ENCODE measurements around the gene CYP46A1.
"Not testable (repeated sequence)": the region's sequence is repeated elsewhere in the genome, so short reads cannot be mapped to it uniquely, and the experiment has no call there.

The CYP46A1 gene

DNA sequence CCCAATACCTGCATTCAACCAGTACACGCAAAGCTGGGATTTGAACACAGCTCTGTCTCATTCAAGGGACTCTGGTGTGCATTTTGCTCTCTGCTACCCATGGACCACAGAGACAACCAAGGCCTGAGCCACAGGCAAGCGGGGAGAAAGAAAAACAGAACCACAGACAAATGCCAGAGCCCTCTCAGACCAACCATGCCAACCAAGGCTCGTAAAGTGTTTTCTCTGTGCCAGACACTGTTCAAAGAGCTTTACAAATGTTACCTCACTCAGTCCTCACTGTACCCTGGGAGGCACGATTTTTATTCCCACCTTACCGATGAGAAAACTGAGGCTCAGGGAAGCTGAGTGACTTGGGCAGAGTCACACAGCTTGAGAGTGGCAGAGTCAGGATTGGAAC is 76.7 kb downstream of the CYP46A1 start:
- DNase-seq, result no peak

DNA sequence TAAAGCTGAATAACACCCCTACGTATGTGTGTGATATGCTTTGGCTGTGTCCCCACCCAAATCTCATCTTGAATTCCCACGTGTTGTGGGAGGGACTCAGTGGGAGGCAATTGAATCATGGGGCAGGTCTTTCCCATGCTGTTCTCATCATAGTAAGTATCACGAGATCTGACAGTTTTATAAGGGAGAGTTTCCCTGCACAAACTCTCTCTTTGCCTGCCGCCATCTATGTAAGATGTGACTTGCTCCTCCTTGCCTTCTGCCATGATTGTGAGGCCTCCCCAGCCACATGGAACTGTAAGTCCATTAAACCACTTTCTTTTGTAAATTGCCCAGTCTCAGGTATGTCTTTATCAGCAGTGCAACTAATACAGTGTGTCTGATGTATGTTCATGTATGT is 78.8 kb downstream of the CYP46A1 start:
- DNase-seq, result not testable (repeated sequence)

DNA sequence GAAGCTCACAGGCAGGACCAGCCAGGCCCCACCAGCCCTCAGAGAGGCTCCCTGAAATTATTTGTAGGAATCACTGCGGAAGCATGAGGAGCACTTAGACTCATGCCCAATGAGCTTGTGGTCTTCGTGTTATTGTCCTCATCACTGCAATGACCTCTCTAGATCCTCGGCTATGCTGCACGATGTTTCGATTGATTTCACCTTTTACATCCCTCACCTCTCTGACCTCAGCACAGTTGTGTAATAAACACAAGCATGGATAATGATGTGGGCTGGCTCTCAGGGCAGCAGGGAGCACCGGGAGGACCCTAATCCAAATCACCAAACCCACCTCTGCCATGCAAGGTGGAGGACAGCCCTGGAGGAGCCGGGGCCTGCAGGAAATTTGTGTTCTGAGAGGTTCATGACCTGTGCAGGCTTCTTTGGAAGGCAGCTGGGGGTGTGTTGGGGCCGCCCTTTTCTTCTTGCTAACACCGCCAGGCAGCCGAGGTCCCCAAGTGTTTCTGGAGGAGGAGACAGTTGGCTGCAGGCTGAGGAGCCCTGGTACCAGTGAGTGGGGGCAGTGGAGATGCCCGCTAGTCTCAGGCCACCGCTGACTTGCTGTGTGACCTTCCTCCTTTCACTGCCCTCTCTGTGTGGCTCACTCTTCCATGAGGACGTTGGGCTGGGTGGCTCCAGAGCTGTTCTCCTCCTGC is 79.6 kb downstream of the CYP46A1 start:
- no peak for DNase-seq

DNA sequence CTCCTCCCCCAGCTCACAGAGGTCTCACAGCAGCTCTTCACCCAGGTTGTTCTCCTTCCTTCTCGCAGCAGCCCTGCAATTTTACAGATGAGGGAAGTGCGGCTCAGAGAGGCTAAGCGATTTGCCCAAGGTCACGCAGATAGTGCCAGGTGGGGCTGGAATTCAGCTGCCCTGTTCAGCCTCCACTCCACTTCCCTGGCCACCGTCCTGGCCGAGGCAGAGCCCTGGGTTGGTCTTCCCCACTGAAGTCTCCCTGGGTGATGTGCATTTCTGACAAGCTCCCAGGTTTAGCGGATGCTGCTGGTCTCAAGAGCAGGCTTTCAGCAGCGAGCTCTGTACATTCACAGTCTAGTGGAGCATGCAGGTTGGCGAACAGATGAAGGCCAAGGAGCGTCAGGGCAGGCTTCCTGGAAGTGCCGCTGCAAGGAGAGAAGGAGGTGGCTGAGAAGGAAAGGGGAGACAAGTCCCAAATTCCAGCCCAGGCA is 80.2 kb downstream of the CYP46A1 start:
- DNase-seq, result no peak

DNA sequence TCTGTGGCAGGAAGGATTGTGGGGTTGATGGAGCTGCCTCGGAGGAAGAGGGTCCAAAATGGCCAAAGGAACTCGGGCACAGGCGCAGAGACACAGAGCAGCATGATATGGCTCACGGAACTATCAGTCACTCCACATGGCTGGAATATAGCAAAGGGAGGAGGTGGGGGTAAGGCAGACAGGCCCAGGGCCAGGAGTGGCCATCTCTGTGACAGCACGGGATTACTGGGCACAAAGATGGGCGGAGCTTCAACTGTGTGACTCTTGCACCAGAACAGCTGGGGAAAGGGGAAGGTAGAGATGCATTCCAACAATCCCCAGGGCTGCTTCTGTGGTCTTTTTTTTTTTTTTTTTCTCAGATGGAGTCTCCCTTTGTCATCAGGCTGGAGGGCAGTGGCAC is 84.3 kb downstream of the CYP46A1 start:
- DNase-seq, result no peak

DNA sequence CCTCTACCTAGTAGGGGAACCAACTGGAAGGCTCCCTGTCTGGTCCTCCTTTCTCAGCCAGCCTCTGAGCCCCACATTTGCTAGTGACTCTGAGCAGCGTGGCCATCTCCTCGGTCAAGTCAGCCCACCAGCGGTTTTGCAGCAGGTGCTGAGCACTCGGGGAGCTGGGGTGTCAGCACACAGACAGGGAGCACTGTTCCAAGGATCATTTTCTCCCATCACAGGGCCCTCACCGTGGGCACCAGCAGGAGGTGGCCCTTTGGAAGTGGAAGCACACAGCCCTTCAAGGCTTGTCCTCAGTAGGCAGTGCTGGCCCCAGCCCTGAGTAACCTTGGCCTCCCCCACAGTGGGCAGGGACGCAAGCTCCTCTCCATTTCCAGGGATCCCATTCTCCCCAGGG is 85.0 kb downstream of the CYP46A1 start:
- DNase-seq, result no peak

DNA sequence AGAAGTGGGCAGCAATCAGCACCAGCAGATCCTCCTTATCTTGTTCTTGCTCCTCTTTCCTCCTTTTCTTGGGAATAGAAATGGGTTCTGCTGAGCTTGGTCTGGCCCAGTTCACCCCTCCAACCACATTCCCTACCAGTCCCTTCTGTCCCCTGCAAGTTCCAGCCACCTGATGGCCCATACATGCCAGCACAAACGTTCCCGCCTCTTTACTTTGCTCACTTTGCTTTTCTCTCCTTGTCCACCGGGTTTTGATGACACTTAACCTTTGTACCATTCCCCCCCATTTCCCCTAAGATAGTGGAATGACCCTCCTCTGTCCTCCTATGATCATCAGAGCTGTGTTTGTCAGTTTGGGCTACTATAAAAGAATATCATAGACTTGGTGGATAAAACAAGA is 85.7 kb downstream of the CYP46A1 start:
- DNase-seq, result no peak

DNA sequence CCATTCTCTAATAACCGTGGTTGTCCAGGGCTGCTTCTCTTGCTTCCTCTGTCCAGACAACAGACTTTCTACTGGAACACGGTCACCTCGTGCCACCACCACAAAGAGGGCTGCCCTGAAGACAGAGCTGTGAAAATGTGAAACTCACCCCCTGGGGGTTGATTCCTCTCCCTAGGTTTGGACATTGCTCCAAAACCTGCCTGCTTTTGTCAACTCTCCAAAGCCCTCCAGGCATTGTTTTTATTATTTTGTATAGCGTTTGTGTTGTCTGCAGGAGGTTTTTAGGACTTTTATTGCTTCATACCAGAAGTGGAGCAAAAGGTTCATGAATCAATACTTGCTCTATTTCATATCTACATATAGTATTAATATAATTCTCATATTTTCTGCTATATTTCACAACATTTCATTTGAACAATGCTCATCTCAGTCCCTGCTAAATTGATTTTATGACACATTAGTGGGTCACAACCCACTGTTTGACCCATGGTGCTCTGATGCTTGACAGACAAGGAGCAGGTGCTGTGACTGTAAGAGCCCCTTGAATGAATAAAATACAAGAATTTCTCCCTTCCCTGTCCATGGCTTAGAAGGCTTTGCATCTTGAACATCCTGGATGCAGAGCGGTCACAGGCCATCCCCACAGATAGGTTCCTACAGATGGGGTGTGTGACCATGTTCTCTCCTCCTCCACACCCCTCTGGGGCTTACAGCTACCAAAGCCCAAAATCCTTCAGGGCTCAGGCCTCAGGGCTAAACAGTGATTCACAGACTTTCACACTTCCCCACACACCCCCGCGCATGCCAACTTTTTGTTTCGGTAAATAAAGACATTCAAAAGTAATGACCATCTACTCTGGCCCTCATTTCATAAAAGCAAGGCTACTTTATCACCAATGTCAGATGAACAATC is 88.5 kb downstream of the CYP46A1 start:
- DNase-seq, result no peak

DNA sequence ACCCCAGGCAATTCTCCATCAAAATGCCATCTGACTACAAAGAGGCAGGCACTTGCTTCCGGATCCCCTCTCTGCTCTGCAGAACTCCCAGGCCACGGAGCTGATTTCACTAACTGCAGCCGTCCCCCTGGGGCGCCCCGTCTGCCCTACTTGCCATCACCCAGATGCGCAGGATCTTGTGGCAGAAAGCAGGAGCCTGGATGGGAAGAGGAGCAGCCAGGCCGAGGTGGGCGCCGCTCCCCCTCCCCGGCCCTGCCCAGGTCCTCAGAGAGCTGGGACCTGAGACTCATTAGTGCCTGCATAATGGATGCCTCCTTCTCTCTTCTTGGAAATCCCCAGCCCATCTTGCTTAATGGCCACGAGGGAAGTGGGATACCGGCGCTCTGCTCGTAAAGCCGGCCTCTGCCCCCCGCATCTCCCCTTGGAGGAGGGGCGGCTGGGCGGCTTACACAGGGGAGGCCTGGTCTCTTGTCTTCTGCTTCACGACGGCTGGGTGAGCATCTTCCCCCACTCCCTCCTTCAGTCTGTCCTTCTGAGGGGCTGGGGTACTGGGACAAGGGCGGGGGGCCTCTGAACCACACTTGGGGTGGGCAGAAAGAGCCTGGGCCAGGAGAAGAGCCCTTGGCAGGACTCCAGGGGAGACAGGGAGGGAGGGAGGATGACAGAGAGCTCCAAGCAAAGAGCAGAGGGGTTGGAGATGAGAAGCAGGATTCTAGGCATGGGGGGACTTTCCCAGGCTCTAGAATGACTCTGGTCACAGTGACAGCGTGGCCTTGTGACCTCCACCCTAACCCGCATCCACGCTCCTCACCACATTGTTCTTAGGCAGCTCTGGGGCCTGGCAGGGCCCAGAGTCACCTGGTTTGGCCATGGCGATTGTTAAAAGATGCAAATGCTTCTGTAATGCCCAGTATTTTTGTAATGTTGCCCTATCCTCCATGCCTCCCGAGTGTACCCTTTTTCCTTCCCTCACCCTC is 89.7 kb downstream of the CYP46A1 start:
- no peak for DNase-seq

DNA sequence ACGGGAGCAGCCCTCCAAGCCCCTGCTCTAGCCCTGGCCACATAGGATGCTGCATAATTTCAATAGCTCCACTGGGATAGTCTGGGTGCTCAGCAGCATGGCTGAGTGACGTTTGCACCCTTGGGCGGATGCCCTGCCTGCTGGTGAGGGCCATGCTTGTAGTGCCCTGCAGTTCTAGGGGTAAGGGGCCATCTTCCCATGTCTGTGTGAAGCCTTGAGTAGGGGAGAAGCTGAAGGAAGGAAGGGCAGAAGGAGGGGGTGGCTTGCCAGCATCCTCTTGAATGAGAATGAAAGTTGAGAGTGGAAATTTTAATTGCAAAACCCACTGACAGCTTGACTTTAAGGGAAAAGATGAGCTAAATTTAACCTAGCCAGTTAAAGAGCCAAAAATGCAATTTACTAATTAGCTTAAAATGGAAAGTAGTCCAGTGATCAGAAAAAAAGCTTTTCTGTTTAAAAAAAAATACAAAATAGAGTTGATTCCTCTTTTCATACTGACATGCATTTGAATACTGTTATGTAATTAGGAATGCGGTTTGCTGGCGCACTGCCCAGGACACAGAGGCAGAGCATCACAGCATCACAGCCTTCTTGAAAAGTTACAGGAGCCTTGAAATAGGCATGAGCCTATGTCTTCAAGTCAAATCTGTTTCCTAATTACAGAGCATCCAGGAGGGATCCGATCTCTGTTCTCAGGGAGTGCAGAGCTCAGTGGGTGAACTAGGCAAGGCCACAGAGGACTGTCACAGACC is 90.6 kb downstream of the CYP46A1 start:
- DNase-seq, result no peak

DNA sequence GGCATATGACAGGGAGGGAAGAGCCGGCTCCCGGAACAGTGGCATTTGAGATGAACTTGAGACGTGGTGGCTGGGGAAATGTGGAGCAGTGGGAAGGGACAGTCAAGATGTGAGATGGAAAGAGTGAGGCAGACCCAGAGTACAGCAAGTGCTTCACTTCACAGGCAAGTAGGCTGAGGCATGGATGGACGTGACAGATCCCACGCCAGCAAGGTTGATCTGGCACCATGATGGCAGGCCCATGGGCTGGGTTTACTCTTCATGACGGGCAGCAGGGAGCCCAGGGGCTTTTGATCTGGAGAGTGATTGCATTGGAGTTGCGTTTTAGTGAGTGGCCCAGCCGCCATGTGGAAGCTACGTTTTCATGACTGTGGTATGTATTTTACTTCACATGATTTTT is 91.3 kb downstream of the CYP46A1 start:
- no peak for DNase-seq

Data from hematopoietic multipotent progenitor cell treated with erythropoietin and hydrocortisone succinate and interleukin-3 and kit ligand, for 8 days (in vitro differentiated cells).